Thoracic aorta (tissue), 2 donors: ENCODE results near the gene SLFN11. TPM values are rescaled to one million over a fixed set of nuclear protein-coding genes. Genes with fewer than 3 reads are reported as not detected.
"Not testable (repeated sequence)": the region's sequence is repeated elsewhere in the genome, so short reads cannot be mapped to it uniquely, and the experiment has no call there.

Source experiments
- ATAC-seq: fragments of 150-250 bp; one replicate; pipeline ENCODE4 v1.8.0; 2017; ENCODE audit warnings: low read depth; ENCODE audit not compliant: insufficient number of reproducible peaks, low FRiP score
- DNase-seq: peaks from one replicate; pipeline ENCODE4 v3.0.0-alpha.2; 2020; ENCODE audit warnings: low spot score
- H3K27ac ChIP-seq, 2 donors: fragments of 200-600 bp; sonication (generic); 1 replicate in 1 of 2; 2 replicates in 1 of 2; pipeline ENCODE4 v1.5.1; 2016; ENCODE audit warnings: mild to moderate bottlenecking in 2 of 2, moderate library complexity in 2 of 2
- H3K27me3 ChIP-seq: fragments of 200-600 bp; sonication (generic); replicated peaks from 2 replicates; pipeline ENCODE4 v1.6.0; 2016; ENCODE audit warnings: mild to moderate bottlenecking; ENCODE audit not compliant: insufficient read depth
- H3K36me3 ChIP-seq: fragments of 200-600 bp; sonication (generic); one replicate; pipeline ENCODE4 v1.5.1; 2016
- H3K4me1 ChIP-seq, 2 donors: fragments of 200-600 bp; sonication (generic); 1 replicate in 1 of 2; 2 replicates in 1 of 2; pipeline versions ENCODE4 v1.5.1 to v1.6.0; 2016; ENCODE audit warnings: low read depth in 2 of 2, mild to moderate bottlenecking in 1 of 2; ENCODE audit not compliant: control insufficient read depth in 1 of 2
- H3K4me3 ChIP-seq: fragments of 200-600 bp; sonication (generic); 2 replicates; pipeline ENCODE4 v1.5.1; 2016; ENCODE audit warnings: mild to moderate bottlenecking
- H3K9me3 ChIP-seq: fragments of 200-600 bp; sonication (generic); 2 replicates; pipeline ENCODE4 v1.5.1; 2016
- CTCF ChIP-seq: fragments of 200-600 bp; sonication (generic); IDR thresholded peaks from one replicate; pipeline ENCODE4 v1.5.1; 2019; ENCODE audit warnings: antibody characterized with exemption
- total RNA-seq, 2 donors: library from RNA; depleted of rRNA; stranded (reverse); fragments of >200 nt; gene quantifications; one replicate each; pipeline versions ENCODE4 v1.1.0 to v1.2.3, GENCODE V29; 2016

Gene SLFN11
- total RNA-seq, 2 donors from 2014 or later: 53.5 to 87.1 TPM

- DNase-seq: no peak
- Histone ChIP-seq H3K27me3 (no peaks in the 10 kb centered on the region), H3K9me3 (peaks cover 4% of the 10 kb centered on the region), H3K36me3 (no peaks in the 10 kb centered on the region), H3K27ac (no peak overlapping the region), H3K4me1 (peaks cover 9 to 14% of the 10 kb centered on the region in 2 donors), H3K4me3 (no peak overlapping the region)
- no peak for TF ChIP-seq CTCF
- no peak for ATAC-seq
These were observed 31.1 kb downstream of the SLFN11 start for GRCh38 chr17:35342276-35342675.

GRCh38 chr17:35341411-35341992, 31.9 kb downstream of the SLFN11 start:
- Histone ChIP-seq H3K27ac (no peak overlapping the region), H3K9me3 (peaks cover 4% of the 10 kb centered on the region), H3K27me3 (no peaks in the 10 kb centered on the region), H3K4me1 (peaks cover 4 to 7% of the 10 kb centered on the region in 2 donors), H3K4me3 (no peak overlapping the region), H3K36me3 (no peaks in the 10 kb centered on the region)
- TF ChIP-seq CTCF: no peak
- ATAC-seq: no peak
- no peak for DNase-seq

- peaks cover 4% of the 10 kb centered on the region for H3K9me3 ChIP-seq
- ATAC-seq (no peak), DNase-seq (no peak)
- H3K27ac ChIP-seq: no peak overlapping the region
- H3K36me3 ChIP-seq: no peaks in the 10 kb centered on the region
- H3K27me3 ChIP-seq: no peaks in the 10 kb centered on the region
- TF ChIP-seq CTCF: no peak
- H3K4me3 ChIP-seq: no peak overlapping the region
- H3K4me1 ChIP-seq: no peaks in the 10 kb centered on the region
These were observed 35.2 kb downstream of the SLFN11 start for GRCh38 chr17:35338230-35338629.

GRCh38 chr17:35337364-35337763, 36.1 kb downstream of the SLFN11 start:
- Histone ChIP-seq H3K27ac (no peak overlapping the region), H3K9me3 (peaks cover 4% of the 10 kb centered on the region), H3K36me3 (no peaks in the 10 kb centered on the region), H3K4me3 (no peak overlapping the region), H3K4me1 (no peaks in the 10 kb centered on the region), H3K27me3 (no peaks in the 10 kb centered on the region)
- DNase-seq: no peak
- TF ChIP-seq CTCF: no peak
- ATAC-seq: no peak

- DNase-seq, ATAC-seq, H3K9me3 ChIP-seq, H3K4me1 ChIP-seq, H3K27ac ChIP-seq, H3K4me3 ChIP-seq, H3K27me3 ChIP-seq, H3K36me3 ChIP-seq: not testable (repeated sequence)
These were observed 39.8 kb downstream of the SLFN11 start for GRCh38 chr17:35333578-35333977.

- ATAC-seq (no peak), DNase-seq (no peak)
- Histone ChIP-seq H3K9me3 (no peaks in the 10 kb centered on the region), H3K27ac (no peak overlapping the region), H3K36me3 (no peaks in the 10 kb centered on the region), H3K4me1 (no peaks in the 10 kb centered on the region), H3K27me3 (no peaks in the 10 kb centered on the region), H3K4me3 (no peak overlapping the region)
- no peak for TF ChIP-seq CTCF
These were observed 50.7 kb downstream of the SLFN11 start for GRCh38 chr17:35322749-35323148.
